Thyroid gland (tissue), 4 donors: Measurements from ENCODE around the gene FADS6.

Experiments
- CTCF ChIP-seq, 6 experiments: fragments of 200-600 bp in 3 of 6; fragments of 450-650 bp in 3 of 6; sonication (generic) in 3 of 6; IDR thresholded peaks; one replicate each; pipeline ENCODE4 v1.5.1; 2016 to 2019; ENCODE audit warnings: antibody characterized with exemption in 6 of 6, mild to moderate bottlenecking in 2 of 6, inconsistent platforms in 1 of 6, moderate library complexity in 1 of 6
- POLR2A ChIP-seq, 2 donors: fragments of 450-650 bp; IDR thresholded peaks; one replicate each; pipeline ENCODE4 v1.6.1; 2017; ENCODE audit warnings: antibody characterized with exemption in 2 of 2, mild to moderate bottlenecking in 2 of 2, moderate library complexity in 1 of 2

DNA sequence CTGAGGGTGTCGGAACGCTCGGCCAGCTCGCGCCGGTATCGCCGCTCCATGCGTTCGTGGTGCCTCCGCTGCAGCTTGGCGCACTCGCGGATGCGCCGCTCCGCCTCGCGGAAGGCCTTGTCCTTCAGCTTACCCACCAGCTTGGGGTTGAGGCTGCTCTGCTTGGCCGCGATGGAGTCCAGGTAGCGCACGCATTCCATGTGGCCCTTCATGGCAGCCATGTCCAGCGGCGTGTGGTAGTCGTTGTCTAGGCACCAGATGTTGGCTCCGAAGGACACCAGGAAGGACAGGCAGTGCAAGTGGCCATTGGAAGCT lies 26.8 kb upstream of the FADS6 start:
- no peak for TF ChIP-seq POLR2A (IDR thresholded peaks at IDR 0.05)
- TF ChIP-seq CTCF (IDR thresholded peaks at IDR 0.05): no peak
